HCT116 (cell line): ENCODE results near the gene PARM1. TPM values are rescaled to one million over a fixed set of nuclear protein-coding genes. Genes with fewer than 3 reads are reported as not detected.

ENCODE experiments used
- ATAC-seq: fragments of 200-7000 bp; cut with Tn5 transposase; 2 replicates; pipeline ENCODE4 v1.9.1; 2020; ENCODE audit warnings: mild to moderate bottlenecking, moderate library complexity
- BruUV-seq: library from RNA; stranded (reverse); fragments of 400-500 nt; replicated peaks from 2 replicates; lab custom pipeline; 2021; lab: Mats Ljungman, UMichigan
- CTCF ChIA-PET: fragments of 300-600 bp; sonication (Branson Sonifier 250); formaldehyde crosslinking; loops from one replicate; lab custom pipeline; 2021; ENCODE audit warnings: antibody characterized with exemption; lab: Charles Lee
- POLR2A ChIA-PET: fragments of 300-600, 350-600 bp; sonication (Branson Sonifier 250); formaldehyde crosslinking; loops from one replicate; lab custom pipeline; 2021; ENCODE audit warnings: antibody characterized with exemption; lab: Charles Lee
- RAD21 ChIA-PET, 2 experiments: fragments of 300-600 bp; sonication (Branson Sonifier 250); formaldehyde crosslinking; loops; one replicate each; lab custom pipeline; 2023; ENCODE audit warnings: low total read pairs in 2 of 2; ENCODE audit not compliant: uncharacterized antibody in 2 of 2, unreplicated experiment in 2 of 2, low non-redundant PET in 1 of 2; lab: Charles Lee
- DNase-seq: peaks from one replicate; pipeline ENCODE4 v3.0.0-alpha.2; 2010; ENCODE audit warnings: low read depth, low spot score
- H2AFZ ChIP-seq: fragments of 200-600 bp; shearing (Covaris generic), sonication (generic); 2 replicates; pipeline ENCODE4 v1.6.1; 2017; ENCODE audit warnings: low read depth, mixed run types, mixed read lengths, antibody characterized with exemption, low read length; ENCODE audit not compliant: poor library complexity, severe bottlenecking
- H3K27ac ChIP-seq: 2 replicates; pipeline ENCODE4 v1.5.1; 2012; ENCODE audit warnings: low read depth, low read length
- H3K27me3 ChIP-seq: fragments of 200-600 bp; sonication (generic); 2 replicates; pipeline ENCODE4 v1.6.1; 2016; ENCODE audit warnings: mixed run types, low read length, mixed read lengths; ENCODE audit not compliant: insufficient read depth
- H3K36me3 ChIP-seq, 2 experiments: fragments of 200-500 bp in 1 of 2; fragments of 200-600 bp in 1 of 2; sonication (Bioruptor generic) in 1 of 2; sonication (generic) in 1 of 2; 2 replicates each; pipeline versions ENCODE4 v1.5.1 to v1.6.1; 2014 to 2016; ENCODE audit warnings: low read length in 2 of 2, inconsistent platforms in 1 of 2, mixed read lengths in 1 of 2, mixed run types in 1 of 2; ENCODE audit not compliant: insufficient read depth in 2 of 2, control insufficient read depth in 1 of 2
- H3K4me1 ChIP-seq, 2 experiments: fragments of 200-600 bp in 1 of 2; sonication (generic) in 1 of 2; 2 replicates each; pipeline versions ENCODE4 v1.5.1 to v1.6.1; 2012 to 2017; ENCODE audit warnings: low read length in 2 of 2, inconsistent platforms in 1 of 2, mild to moderate bottlenecking in 1 of 2, mixed read lengths in 1 of 2, mixed run types in 1 of 2, moderate library complexity in 1 of 2; ENCODE audit not compliant: insufficient read depth in 2 of 2, control insufficient read depth in 1 of 2
- H3K4me2 ChIP-seq: fragments of 200-600 bp; sonication (generic); 2 replicates; pipeline ENCODE4 v1.6.1; 2017; ENCODE audit warnings: mixed run types, low read length, mixed read lengths
- H3K4me3 ChIP-seq, 2 experiments: fragments of 200-600 bp in 1 of 2; sonication (generic) in 1 of 2; replicated peaks in 1 of 2; 2 replicates each; pipeline ENCODE4 v1.5.1; 2011 to 2016; ENCODE audit warnings: low read length in 2 of 2, control low read depth in 1 of 2, low read depth in 1 of 2, mild to moderate bottlenecking in 1 of 2, mixed read lengths in 1 of 2, mixed run types in 1 of 2
- H3K79me2 ChIP-seq: fragments of 200-600 bp; sonication (generic); 2 replicates; pipeline ENCODE4 v1.6.1; 2017; ENCODE audit warnings: mild to moderate bottlenecking, mixed run types, low read length, moderate library complexity, mixed read lengths; ENCODE audit not compliant: insufficient read depth
- H3K9ac ChIP-seq: fragments of 200-600 bp; sonication (generic); 2 replicates; pipeline ENCODE4 v1.6.1; 2016; ENCODE audit warnings: low read length, mixed read lengths
- H3K9me2 ChIP-seq: fragments of 200-600 bp; sonication (generic), shearing (Covaris generic); 2 replicates; pipeline ENCODE4 v1.6.1; 2017; ENCODE audit warnings: mixed run types, mild to moderate bottlenecking, moderate library complexity; ENCODE audit not compliant: insufficient read depth
- H3K9me3 ChIP-seq, 2 experiments: fragments of 200-500 bp in 1 of 2; fragments of 200-600 bp in 1 of 2; sonication (Bioruptor generic) in 1 of 2; sonication (generic) in 1 of 2; 2 replicates each; pipeline ENCODE4 v1.6.1; 2014 to 2017; ENCODE audit warnings: low read length in 2 of 2, mixed read lengths in 2 of 2, inconsistent platforms in 1 of 2, low read depth in 1 of 2, mild to moderate bottlenecking in 1 of 2, mixed run types in 1 of 2, moderate library complexity in 1 of 2; ENCODE audit not compliant: control insufficient read depth in 1 of 2, insufficient read depth in 1 of 2
- H4K20me1 ChIP-seq: fragments of 200-600 bp; sonication (generic), shearing (Covaris generic); 2 replicates; pipeline ENCODE4 v1.6.1; 2017; ENCODE audit warnings: mixed run types, mild to moderate bottlenecking, moderate library complexity; ENCODE audit not compliant: insufficient read depth
- CBX3 ChIP-seq: IDR thresholded peaks from 2 replicates; pipeline ENCODE4 v1.6.1; 2012; ENCODE audit warnings: low read depth
- CEBPB ChIP-seq: IDR thresholded peaks from 2 replicates; pipeline ENCODE4 v1.6.1; 2012; ENCODE audit warnings: low read depth
- CTCF ChIP-seq, 3 experiments: fragments of 200-600 bp in 1 of 3; sonication (generic) in 1 of 3; IDR thresholded peaks in 2 of 3; conservative IDR thresholded peaks in 1 of 3; 2 replicates each; pipeline ENCODE4 v1.5.1; 2012 to 2017; ENCODE audit warnings: low read depth in 2 of 3, low read length in 2 of 3, antibody characterized with exemption in 1 of 3, borderline replicate concordance in 1 of 3, control low read depth in 1 of 3, mild to moderate bottlenecking in 1 of 3, mixed read lengths in 1 of 3, mixed run types in 1 of 3, moderate library complexity in 1 of 3; ENCODE audit not compliant: insufficient read depth in 1 of 3
- RAD21 ChIP-seq: IDR thresholded peaks from 2 replicates; pipeline ENCODE4 v1.6.1; 2012; ENCODE audit warnings: low read depth, mild to moderate bottlenecking
- SIN3A ChIP-seq: IDR thresholded peaks from 2 replicates; pipeline ENCODE4 v1.6.1; 2012; ENCODE audit warnings: low read depth
- ZFX ChIP-seq: fragments of 450-650 bp; IDR thresholded peaks from 2 replicates; pipeline ENCODE4 v1.6.1; 2017
- ZNF274 ChIP-seq: fragments of 200-500 bp; sonication (Bioruptor generic); IDR thresholded peaks from 2 replicates; pipeline ENCODE4 v1.6.1; 2014; ENCODE audit warnings: mild to moderate bottlenecking, low read depth, low read length, inconsistent platforms
- intact Hi-C: fragments of 100-400 bp; cut with micrococcal nuclease; formaldehyde crosslinking; loops from 2 replicates; pipeline ENCODE4 v1.10.0; 2022
- total RNA-seq: library from RNA; stranded (reverse); gene quantifications from one replicate; pipeline ENCODE4 v1.2.1, GENCODE V29; 2021; ENCODE audit not compliant: unreplicated experiment
- TF ChIP-seq, protein P1 (sequence below): IDR thresholded peaks from 2 replicates; pipeline ENCODE4 v1.6.1; 2012; ENCODE audit warnings: low read depth
- TF ChIP-seq, protein P2 (sequence below): IDR thresholded peaks from 2 replicates; pipeline ENCODE4 v1.6.1; 2012

Gene PARM1
- total RNA-seq, 1 experiment from 2014 or later: 11.7 TPM

- no peaks in the 10 kb centered on the region for H3K9me3 ChIP-seq
- RAD21 ChIA-PET: no interaction called here
These were observed 154.9 kb downstream of the PARM1 start for GRCh38 chr4:75087865-75088264.

More at GRCh38 chr4:75087865-75088264, 154.9 kb downstream of the PARM1 start:
- H3K36me3 ChIP-seq: no peaks in the 10 kb centered on the region
- CTCF ChIA-PET: no interaction called here
- H2AFZ ChIP-seq: no peak overlapping the region
- no peak for ATAC-seq
- DNase-seq: no peak
- BruUV-seq: no TSS peak
- no peak overlapping the region for H3K27ac ChIP-seq
- H3K79me2 ChIP-seq: no peaks in the 10 kb centered on the region
- H3K27me3 ChIP-seq: no peaks in the 10 kb centered on the region
- intact Hi-C loops: no loop called here
- no peaks in the 10 kb centered on the region for H3K9me2 ChIP-seq
- H4K20me1 ChIP-seq: no peaks in the 10 kb centered on the region
- no peak for TF ChIP-seq CBX3
- TF ChIP-seq ZNF274: no peak
- no peak for TF ChIP-seq CEBPB
- TF ChIP-seq CTCF (IDR thresholded peaks at IDR 0.05 in 2 of 3, conservative IDR thresholded peaks at IDR 0.05 in 1 of 3; ENCODE audit: borderline replicate concordance in 1 of 3, insufficient read depth in 1 of 3, low read depth in 2 of 3, low read length in 2 of 3): no peak
- TF ChIP-seq, protein P1, sequence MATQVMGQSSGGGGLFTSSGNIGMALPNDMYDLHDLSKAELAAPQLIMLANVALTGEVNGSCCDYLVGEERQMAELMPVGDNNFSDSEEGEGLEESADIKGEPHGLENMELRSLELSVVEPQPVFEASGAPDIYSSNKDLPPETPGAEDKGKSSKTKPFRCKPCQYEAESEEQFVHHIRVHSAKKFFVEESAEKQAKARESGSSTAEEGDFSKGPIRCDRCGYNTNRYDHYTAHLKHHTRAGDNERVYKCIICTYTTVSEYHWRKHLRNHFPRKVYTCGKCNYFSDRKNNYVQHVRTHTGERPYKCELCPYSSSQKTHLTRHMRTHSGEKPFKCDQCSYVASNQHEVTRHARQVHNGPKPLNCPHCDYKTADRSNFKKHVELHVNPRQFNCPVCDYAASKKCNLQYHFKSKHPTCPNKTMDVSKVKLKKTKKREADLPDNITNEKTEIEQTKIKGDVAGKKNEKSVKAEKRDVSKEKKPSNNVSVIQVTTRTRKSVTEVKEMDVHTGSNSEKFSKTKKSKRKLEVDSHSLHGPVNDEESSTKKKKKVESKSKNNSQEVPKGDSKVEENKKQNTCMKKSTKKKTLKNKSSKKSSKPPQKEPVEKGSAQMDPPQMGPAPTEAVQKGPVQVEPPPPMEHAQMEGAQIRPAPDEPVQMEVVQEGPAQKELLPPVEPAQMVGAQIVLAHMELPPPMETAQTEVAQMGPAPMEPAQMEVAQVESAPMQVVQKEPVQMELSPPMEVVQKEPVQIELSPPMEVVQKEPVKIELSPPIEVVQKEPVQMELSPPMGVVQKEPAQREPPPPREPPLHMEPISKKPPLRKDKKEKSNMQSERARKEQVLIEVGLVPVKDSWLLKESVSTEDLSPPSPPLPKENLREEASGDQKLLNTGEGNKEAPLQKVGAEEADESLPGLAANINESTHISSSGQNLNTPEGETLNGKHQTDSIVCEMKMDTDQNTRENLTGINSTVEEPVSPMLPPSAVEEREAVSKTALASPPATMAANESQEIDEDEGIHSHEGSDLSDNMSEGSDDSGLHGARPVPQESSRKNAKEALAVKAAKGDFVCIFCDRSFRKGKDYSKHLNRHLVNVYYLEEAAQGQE: no peak
- TF ChIP-seq RAD21: no peak
- TF ChIP-seq ZFX: no peak
- TF ChIP-seq, protein P2, sequence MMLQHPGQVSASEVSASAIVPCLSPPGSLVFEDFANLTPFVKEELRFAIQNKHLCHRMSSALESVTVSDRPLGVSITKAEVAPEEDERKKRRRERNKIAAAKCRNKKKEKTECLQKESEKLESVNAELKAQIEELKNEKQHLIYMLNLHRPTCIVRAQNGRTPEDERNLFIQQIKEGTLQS: no peak
- no peak for TF ChIP-seq SIN3A
- no peak overlapping the region for H3K4me2 ChIP-seq
- no peaks in the 10 kb centered on the region for H3K4me1 ChIP-seq
- H3K4me3 ChIP-seq: no peak overlapping the region
- POLR2A ChIA-PET: no interaction called here
- no peak overlapping the region for H3K9ac ChIP-seq
